ENCODE data around the gene CD82.

DNA sequence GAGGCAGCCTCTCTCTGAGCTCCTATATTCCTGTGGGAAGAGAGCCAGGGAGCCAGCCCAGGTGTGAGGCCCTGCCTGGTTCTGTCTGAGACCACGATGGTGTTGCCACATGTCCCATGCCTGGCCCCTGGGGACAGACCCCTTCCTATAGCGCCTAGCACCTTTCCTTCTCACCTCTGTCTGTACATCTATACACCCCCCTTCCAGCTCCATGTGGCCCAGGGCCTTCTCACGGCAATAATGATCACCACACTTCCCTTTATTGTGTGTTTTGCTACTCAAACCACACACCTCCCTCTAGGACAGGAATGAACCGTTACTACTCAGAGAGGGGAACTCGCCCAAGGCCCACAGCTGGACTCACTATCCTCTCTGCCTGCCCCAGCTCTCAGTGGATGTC, 12.8 kb downstream of the CD82 start:
- TF ChIP-seq, protein P1, sequence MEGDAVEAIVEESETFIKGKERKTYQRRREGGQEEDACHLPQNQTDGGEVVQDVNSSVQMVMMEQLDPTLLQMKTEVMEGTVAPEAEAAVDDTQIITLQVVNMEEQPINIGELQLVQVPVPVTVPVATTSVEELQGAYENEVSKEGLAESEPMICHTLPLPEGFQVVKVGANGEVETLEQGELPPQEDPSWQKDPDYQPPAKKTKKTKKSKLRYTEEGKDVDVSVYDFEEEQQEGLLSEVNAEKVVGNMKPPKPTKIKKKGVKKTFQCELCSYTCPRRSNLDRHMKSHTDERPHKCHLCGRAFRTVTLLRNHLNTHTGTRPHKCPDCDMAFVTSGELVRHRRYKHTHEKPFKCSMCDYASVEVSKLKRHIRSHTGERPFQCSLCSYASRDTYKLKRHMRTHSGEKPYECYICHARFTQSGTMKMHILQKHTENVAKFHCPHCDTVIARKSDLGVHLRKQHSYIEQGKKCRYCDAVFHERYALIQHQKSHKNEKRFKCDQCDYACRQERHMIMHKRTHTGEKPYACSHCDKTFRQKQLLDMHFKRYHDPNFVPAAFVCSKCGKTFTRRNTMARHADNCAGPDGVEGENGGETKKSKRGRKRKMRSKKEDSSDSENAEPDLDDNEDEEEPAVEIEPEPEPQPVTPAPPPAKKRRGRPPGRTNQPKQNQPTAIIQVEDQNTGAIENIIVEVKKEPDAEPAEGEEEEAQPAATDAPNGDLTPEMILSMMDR (IDR thresholded peaks at IDR 0.05; ENCODE audit: low read depth, low read length, poor library complexity, severe bottlenecking), result no peak
- no peak for TF ChIP-seq EZH2phosphoT487 (IDR thresholded peaks at IDR 0.05; ENCODE audit: borderline replicate concordance, low read length)

All from DOHH2 (cell line).